Measurements from ENCODE around the gene GNG3. TPM values are rescaled to one million over a fixed set of nuclear protein-coding genes. Genes with fewer than 3 reads are reported as not detected.

Gene GNG3
- total and polyA plus RNA-seq, 2 experiments from 2014 or later = 2.1 to 7.2 TPM

GRCh38 chr11:62713343-62713742 lies 5.9 kb downstream of the GNG3 start:
- H3K36me3 ChIP-seq (ENCODE audit: insufficient read depth) = peaks cover 66% of the 10 kb centered on the region
- peaks cover 12% of the 10 kb centered on the region for H4K20me1 ChIP-seq (replicated peaks; ENCODE audit: insufficient read depth)
- H3K79me2 ChIP-seq (replicated peaks; ENCODE audit: insufficient read depth) = peaks cover 19% of the 10 kb centered on the region
- peaks cover 64% of the 10 kb centered on the region for H3K4me1 Mint-ChIP-seq
- H3F3A ChIP-seq (replicated peaks; ENCODE audit: low read depth) = peaks cover 64% of the 10 kb centered on the region
- H3K27ac Mint-ChIP-seq = peak overlapping the region; percentile 90
- H3K27ac ChIP-seq (ENCODE audit: low read depth) = peak overlapping the region; percentile 70
- peaks cover 81% of the 10 kb centered on the region for H3K36me3 Mint-ChIP-seq (ENCODE audit: low read depth)
- no peak overlapping the region for H3K4me3 ChIP-seq
- no peaks in the 10 kb centered on the region for H3K9me3 Mint-ChIP-seq
- DNase-seq (ENCODE audit: low spot score) (no peak), ATAC-seq (no peak)
- H3K4me1 ChIP-seq (ENCODE audit: insufficient read depth) = peaks cover 19% of the 10 kb centered on the region; the same call in 1 of the 2 replicates
- TF ChIP-seq ETS1 (IDR thresholded peaks at IDR 0.05) (no peak), ZNF114 (CRISPR knock-in tag; IDR thresholded peaks at IDR 0.05) (no peak), CTCF (conservative IDR thresholded peaks at IDR 0.05; ENCODE audit: low read depth in 2 of 2) (no peak), ZNF331 (CRISPR knock-in tag; IDR thresholded peaks at IDR 0.05; ENCODE audit: low read depth) (no peak), JUNB (IDR thresholded peaks at IDR 0.05; ENCODE audit: unreplicated experiment) (no peak), EZH2 (IDR thresholded peaks at IDR 0.05; ENCODE audit: low read depth, unreplicated experiment) (no peak), REST (IDR thresholded peaks at IDR 0.05; ENCODE audit: unreplicated experiment) (no peak)
- H3K9me2 ChIP-seq (ENCODE audit: insufficient read depth) = no peaks in the 10 kb centered on the region
- no peak overlapping the region for H3K4me2 ChIP-seq
- H3K4me3 Mint-ChIP-seq = no peak overlapping the region; the same call in 2 of the 3 replicates
- H2AFZ ChIP-seq = no peak overlapping the region
- no peaks in the 10 kb centered on the region for H3K27me3 ChIP-seq (ENCODE audit: insufficient read depth)
- H3K27me3 Mint-ChIP-seq (ENCODE audit: insufficient read depth, low read depth, poor library complexity) = peaks cover 12% of the 10 kb centered on the region

All from GM23338 (cell line).